ENCODE results near the gene BMPR1A. TPM values are rescaled to one million over a fixed set of nuclear protein-coding genes. Genes with fewer than 3 reads are reported as not detected.
A peak's percentile ranks its signal among the peaks of the same experiment; 100 is the strongest.

BMPR1A gene
- total and polyA plus RNA-seq, 10 of the 15 experiments (the other 5 are each of a cell fraction or from before 2014, with no cell fraction given) = 2.3 to 22.7 (median 13.1) TPM

DNA sequence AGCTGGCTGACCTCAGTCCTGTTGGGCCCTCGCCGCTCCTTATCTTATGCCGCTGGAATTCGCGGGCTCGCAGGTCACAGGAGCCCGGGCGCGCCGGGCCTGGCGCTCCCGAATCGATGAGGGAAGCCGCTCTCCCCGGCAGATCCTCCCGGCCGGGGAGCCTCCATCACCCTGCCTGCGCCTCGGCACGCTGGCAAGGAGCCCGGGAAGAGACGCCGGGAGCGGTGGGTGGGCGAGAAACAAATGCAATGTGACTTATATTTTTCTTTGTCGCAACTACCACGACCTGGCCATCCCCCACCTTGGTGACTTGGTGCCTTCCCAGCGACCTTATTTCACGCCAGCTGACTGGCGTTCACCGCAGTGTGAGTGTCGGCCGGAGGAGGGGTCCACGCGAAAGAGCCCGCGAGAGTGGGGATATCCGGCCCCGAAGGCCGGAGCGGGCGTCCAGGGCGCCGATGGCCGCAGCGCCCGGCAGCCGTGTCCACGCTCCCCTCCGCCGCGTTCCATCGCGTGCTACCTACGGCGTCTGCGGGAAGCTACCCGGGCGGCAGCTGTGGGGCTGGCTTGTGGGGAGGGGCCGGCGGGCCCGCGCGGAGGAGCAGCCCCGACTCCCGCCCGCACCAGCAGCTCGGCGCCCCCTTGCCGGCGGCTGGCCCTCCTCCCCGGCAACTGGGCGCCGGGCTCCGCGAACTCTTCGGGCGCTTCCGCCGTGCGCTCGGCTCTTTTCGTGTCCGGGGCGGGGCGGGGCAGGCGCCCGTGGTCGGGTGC lies 494 bp upstream of the BMPR1A start (continued):
- TF ChIP-seq ETV6 (conservative IDR thresholded peaks at IDR 0.05 in 1 of 2, IDR thresholded peaks at IDR 0.05 in 1 of 2; ENCODE audit: borderline replicate concordance in 1 of 2, low read depth in 1 of 2) (no peak), ESRRA (IDR thresholded peaks at IDR 0.05; ENCODE audit: low read length) (no peak), POLR2AphosphoS5 (IDR thresholded peaks at IDR 0.05; ENCODE audit: low read length) (no peak), STAT1 (conservative IDR thresholded peaks at IDR 0.05) (0 out of 2 replicates have a peak, but pooled peaks have one; percentile 15), SUZ12 (IDR thresholded peaks at IDR 0.05; ENCODE audit: unreplicated experiment) (no peak), SRF (IDR thresholded peaks at IDR 0.05; ENCODE audit: low read depth in 2 of 2, low read length in 2 of 2) (no peak), NR2F1 (conservative IDR thresholded peaks at IDR 0.05) (peak; percentile 8; the same call in 1 of the 2 replicates), TAF1 (IDR thresholded peaks at IDR 0.05; ENCODE audit: borderline replicate concordance, low read depth, low read length) (peak; percentile 23; the same call in 1 of the 2 replicates), CHD4 (IDR thresholded peaks at IDR 0.05) (no peak), PAX5 (IDR thresholded peaks at IDR 0.05; ENCODE audit: borderline replicate concordance, low read depth, low read length) (peak; percentile 13; the same call in 1 of the 2 replicates), WRNIP1 (IDR thresholded peaks at IDR 0.05; ENCODE audit: borderline replicate concordance, low read depth, low read length) (no peak), NFXL1 (IDR thresholded peaks at IDR 0.05; ENCODE audit: borderline replicate concordance) (no peak), RUNX3 (IDR thresholded peaks at IDR 0.05; ENCODE audit: low read length) (peak; percentile 23; the same call in 1 of the 2 replicates), HDAC2 (IDR thresholded peaks at IDR 0.05) (no peak), NBN (IDR thresholded peaks at IDR 0.05) (no peak)
- TF ChIP-seq, protein P1, sequence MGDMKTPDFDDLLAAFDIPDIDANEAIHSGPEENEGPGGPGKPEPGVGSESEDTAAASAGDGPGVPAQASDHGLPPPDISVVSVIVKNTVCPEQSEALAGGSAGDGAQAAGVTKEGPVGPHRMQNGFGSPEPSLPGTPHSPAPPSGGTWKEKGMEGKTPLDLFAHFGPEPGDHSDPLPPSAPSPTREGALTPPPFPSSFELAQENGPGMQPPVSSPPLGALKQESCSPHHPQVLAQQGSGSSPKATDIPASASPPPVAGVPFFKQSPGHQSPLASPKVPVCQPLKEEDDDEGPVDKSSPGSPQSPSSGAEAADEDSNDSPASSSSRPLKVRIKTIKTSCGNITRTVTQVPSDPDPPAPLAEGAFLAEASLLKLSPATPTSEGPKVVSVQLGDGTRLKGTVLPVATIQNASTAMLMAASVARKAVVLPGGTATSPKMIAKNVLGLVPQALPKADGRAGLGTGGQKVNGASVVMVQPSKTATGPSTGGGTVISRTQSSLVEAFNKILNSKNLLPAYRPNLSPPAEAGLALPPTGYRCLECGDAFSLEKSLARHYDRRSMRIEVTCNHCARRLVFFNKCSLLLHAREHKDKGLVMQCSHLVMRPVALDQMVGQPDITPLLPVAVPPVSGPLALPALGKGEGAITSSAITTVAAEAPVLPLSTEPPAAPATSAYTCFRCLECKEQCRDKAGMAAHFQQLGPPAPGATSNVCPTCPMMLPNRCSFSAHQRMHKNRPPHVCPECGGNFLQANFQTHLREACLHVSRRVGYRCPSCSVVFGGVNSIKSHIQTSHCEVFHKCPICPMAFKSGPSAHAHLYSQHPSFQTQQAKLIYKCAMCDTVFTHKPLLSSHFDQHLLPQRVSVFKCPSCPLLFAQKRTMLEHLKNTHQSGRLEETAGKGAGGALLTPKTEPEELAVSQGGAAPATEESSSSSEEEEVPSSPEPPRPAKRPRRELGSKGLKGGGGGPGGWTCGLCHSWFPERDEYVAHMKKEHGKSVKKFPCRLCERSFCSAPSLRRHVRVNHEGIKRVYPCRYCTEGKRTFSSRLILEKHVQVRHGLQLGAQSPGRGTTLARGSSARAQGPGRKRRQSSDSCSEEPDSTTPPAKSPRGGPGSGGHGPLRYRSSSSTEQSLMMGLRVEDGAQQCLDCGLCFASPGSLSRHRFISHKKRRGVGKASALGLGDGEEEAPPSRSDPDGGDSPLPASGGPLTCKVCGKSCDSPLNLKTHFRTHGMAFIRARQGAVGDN (IDR thresholded peaks at IDR 0.05) = no peak
- TF ChIP-seq, protein P2, sequence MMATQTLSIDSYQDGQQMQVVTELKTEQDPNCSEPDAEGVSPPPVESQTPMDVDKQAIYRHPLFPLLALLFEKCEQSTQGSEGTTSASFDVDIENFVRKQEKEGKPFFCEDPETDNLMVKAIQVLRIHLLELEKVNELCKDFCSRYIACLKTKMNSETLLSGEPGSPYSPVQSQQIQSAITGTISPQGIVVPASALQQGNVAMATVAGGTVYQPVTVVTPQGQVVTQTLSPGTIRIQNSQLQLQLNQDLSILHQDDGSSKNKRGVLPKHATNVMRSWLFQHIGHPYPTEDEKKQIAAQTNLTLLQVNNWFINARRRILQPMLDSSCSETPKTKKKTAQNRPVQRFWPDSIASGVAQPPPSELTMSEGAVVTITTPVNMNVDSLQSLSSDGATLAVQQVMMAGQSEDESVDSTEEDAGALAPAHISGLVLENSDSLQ (IDR thresholded peaks at IDR 0.05) = no peak
- TF ChIP-seq, protein P3, sequence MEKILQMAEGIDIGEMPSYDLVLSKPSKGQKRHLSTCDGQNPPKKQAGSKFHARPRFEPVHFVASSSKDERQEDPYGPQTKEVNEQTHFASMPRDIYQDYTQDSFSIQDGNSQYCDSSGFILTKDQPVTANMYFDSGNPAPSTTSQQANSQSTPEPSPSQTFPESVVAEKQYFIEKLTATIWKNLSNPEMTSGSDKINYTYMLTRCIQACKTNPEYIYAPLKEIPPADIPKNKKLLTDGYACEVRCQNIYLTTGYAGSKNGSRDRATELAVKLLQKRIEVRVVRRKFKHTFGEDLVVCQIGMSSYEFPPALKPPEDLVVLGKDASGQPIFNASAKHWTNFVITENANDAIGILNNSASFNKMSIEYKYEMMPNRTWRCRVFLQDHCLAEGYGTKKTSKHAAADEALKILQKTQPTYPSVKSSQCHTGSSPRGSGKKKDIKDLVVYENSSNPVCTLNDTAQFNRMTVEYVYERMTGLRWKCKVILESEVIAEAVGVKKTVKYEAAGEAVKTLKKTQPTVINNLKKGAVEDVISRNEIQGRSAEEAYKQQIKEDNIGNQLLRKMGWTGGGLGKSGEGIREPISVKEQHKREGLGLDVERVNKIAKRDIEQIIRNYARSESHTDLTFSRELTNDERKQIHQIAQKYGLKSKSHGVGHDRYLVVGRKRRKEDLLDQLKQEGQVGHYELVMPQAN (conservative IDR thresholded peaks at IDR 0.05) = peak; percentile 49
- TF ChIP-seq, protein P4, sequence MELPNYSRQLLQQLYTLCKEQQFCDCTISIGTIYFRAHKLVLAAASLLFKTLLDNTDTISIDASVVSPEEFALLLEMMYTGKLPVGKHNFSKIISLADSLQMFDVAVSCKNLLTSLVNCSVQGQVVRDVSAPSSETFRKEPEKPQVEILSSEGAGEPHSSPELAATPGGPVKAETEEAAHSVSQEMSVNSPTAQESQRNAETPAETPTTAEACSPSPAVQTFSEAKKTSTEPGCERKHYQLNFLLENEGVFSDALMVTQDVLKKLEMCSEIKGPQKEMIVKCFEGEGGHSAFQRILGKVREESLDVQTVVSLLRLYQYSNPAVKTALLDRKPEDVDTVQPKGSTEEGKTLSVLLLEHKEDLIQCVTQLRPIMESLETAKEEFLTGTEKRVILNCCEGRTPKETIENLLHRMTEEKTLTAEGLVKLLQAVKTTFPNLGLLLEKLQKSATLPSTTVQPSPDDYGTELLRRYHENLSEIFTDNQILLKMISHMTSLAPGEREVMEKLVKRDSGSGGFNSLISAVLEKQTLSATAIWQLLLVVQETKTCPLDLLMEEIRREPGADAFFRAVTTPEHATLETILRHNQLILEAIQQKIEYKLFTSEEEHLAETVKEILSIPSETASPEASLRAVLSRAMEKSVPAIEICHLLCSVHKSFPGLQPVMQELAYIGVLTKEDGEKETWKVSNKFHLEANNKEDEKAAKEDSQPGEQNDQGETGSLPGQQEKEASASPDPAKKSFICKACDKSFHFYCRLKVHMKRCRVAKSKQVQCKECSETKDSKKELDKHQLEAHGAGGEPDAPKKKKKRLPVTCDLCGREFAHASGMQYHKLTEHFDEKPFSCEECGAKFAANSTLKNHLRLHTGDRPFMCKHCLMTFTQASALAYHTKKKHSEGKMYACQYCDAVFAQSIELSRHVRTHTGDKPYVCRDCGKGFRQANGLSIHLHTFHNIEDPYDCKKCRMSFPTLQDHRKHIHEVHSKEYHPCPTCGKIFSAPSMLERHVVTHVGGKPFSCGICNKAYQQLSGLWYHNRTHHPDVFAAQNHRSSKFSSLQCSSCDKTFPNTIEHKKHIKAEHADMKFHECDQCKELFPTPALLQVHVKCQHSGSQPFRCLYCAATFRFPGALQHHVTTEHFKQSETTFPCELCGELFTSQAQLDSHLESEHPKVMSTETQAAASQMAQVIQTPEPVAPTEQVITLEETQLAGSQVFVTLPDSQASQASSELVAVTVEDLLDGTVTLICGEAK (IDR thresholded peaks at IDR 0.05; ENCODE audit: borderline replicate concordance) = no peak

Measured in GM12878 (cell line).